ENCODE results near the gene TKT.

The TKT gene

DNA sequence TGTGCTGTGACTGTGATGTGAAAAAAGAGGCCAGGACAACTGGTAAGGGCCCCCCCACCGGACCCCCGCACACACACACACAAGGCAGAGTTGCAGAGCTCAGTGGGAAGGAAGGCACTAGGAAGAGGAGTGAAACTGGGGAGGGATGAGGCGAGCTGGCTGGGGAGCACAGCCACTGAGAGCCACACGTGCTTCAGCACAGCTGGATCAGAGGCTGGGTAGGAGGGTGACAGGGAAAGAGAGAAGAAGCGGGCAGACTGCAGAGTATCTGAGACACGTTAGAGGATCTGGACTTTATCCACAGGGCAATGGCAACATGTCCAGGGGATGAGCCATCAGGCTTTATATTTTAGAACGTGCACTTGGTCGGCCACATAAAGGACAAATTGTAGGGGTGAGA lies 38.0 kb upstream of the TKT start:
- DNase-seq (ENCODE audit: extremely low read depth, low read depth): no peak
- TF ChIP-seq, protein P1, sequence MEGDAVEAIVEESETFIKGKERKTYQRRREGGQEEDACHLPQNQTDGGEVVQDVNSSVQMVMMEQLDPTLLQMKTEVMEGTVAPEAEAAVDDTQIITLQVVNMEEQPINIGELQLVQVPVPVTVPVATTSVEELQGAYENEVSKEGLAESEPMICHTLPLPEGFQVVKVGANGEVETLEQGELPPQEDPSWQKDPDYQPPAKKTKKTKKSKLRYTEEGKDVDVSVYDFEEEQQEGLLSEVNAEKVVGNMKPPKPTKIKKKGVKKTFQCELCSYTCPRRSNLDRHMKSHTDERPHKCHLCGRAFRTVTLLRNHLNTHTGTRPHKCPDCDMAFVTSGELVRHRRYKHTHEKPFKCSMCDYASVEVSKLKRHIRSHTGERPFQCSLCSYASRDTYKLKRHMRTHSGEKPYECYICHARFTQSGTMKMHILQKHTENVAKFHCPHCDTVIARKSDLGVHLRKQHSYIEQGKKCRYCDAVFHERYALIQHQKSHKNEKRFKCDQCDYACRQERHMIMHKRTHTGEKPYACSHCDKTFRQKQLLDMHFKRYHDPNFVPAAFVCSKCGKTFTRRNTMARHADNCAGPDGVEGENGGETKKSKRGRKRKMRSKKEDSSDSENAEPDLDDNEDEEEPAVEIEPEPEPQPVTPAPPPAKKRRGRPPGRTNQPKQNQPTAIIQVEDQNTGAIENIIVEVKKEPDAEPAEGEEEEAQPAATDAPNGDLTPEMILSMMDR (IDR thresholded peaks at IDR 0.05; ENCODE audit: low read depth, low read length, missing control alignments): no peak
- no peak overlapping the region for H3K4me3 ChIP-seq (replicated peaks; ENCODE audit: low read depth, low read length)

DNA sequence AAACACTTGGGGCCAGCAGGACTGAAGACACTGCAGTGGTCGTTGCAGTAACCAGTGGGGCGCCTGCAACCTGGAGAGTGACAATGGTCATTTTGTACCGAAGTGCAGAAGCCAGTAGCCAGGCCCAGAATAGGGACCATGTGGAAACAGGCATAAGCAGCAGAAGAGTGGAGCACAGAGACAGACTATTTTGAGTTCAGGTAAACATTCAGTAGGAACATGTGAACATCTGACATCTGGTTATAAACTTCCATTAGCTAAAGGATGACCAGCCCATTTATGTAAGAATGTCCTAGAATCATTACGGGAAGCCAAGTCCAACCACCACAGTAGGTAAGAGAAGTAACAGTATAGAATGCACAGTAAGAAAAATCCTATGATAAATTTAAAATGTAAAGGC lies 32.4 kb upstream of the TKT start:
- no peak for DNase-seq (ENCODE audit: extremely low read depth, low read depth)
- TF ChIP-seq, protein P1 (IDR thresholded peaks at IDR 0.05; ENCODE audit: low read depth, low read length, missing control alignments): no peak

DNA sequence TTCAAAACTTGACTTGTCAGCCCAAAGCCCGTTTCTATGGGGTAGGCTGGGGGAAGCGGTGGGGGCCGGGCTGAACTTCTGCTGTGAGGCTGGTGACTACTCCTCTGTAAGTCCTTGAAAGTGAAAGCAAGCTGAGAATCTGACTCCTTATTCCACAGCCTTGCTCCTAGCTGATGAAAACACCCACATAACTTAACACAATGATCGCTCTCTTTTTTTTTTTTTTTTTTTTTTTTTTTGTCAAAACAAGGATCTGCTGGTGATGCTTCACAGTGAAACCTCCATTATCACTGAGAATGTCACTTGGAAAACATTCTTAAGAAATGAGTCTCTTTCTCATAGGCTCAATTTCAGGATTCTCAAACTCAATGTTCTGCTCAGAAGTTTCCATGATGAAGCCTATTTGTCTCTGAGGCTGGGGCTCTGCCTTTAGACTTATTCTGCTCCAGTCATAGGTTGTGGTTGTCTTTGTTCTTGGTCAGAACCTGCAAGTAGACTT lies 31.4 kb upstream of the TKT start:
- no peak overlapping the region for H3K4me3 ChIP-seq (replicated peaks; ENCODE audit: low read depth, low read length)
- no peak for DNase-seq (ENCODE audit: extremely low read depth, low read depth)
- TF ChIP-seq, protein P1 (IDR thresholded peaks at IDR 0.05; ENCODE audit: low read depth, low read length, missing control alignments): no peak

More for the DNA sequence above, 32.4 kb upstream of the TKT start:
- H3K4me3 ChIP-seq (replicated peaks; ENCODE audit: low read depth, low read length): no peak overlapping the region

DNA sequence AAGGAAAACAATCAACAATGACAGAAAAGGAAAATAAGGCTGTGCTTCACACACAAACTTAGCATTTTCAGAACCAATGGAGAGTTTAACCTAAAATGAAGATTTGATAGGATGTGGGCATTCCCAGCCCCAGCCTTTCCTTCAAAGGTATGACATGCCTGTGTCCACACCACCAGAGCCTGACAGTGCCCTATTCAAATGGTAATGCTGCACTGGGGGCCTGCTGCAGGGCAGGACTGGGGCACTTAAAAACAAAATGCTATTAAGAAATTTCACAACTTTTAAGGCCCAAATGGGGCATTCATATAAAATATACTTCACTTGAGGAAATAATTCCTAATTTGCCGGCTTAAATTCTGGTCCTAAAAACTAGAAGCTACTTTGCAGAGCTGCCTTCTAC lies 30.9 kb upstream of the TKT start:
- DNase-seq (ENCODE audit: extremely low read depth, low read depth): no peak
- H3K4me3 ChIP-seq (replicated peaks; ENCODE audit: low read depth, low read length): no peak overlapping the region
- TF ChIP-seq, protein P1 (IDR thresholded peaks at IDR 0.05; ENCODE audit: low read depth, low read length, missing control alignments): no peak

DNA sequence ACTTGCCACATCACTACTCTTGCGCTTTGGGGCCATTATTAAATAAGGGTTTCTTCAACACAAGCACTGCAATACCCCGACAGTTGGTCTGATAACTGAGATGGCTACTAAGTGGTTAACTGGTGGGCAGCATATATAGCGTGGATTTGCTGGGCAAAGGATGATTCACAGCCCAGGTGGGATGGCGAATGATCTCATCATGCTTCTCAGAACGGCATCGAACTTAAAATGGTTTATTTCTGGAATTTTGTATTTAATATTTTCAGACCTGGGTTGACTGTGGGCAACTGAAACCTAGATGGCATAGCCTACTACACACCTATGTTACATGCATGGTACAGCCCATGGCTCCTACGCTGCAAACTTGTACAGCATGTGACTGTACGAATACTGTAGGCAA lies 26.8 kb upstream of the TKT start:
- H3K4me3 ChIP-seq (replicated peaks; ENCODE audit: low read depth, low read length): no peak overlapping the region
- DNase-seq (ENCODE audit: extremely low read depth, low read depth): no peak
- TF ChIP-seq, protein P1 (IDR thresholded peaks at IDR 0.05; ENCODE audit: low read depth, low read length, missing control alignments): no peak

DNA sequence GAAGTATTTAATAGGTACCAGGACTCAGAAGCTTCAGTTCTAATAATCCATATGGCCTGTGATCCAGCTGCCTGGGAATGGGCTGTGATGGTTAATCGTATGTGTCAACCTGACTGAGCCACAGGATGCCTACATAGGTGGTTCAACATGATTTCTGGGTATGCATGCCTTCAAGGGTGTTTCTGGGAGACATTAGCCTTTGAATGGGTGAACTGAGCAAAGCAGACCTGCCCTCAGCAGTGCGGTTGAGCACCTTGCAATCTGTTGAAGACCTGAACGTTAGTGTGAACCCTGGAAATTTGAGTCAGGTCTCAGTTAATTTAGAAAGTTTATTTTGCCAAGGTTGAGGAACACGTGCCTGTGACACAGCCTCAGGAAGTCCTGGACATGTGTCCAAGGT lies 22.8 kb upstream of the TKT start:
- no peak overlapping the region for H3K4me3 ChIP-seq (replicated peaks; ENCODE audit: low read depth, low read length)
- no peak for DNase-seq (ENCODE audit: extremely low read depth, low read depth)
- TF ChIP-seq, protein P1 (IDR thresholded peaks at IDR 0.05; ENCODE audit: low read depth, low read length, missing control alignments): no peak

DNA sequence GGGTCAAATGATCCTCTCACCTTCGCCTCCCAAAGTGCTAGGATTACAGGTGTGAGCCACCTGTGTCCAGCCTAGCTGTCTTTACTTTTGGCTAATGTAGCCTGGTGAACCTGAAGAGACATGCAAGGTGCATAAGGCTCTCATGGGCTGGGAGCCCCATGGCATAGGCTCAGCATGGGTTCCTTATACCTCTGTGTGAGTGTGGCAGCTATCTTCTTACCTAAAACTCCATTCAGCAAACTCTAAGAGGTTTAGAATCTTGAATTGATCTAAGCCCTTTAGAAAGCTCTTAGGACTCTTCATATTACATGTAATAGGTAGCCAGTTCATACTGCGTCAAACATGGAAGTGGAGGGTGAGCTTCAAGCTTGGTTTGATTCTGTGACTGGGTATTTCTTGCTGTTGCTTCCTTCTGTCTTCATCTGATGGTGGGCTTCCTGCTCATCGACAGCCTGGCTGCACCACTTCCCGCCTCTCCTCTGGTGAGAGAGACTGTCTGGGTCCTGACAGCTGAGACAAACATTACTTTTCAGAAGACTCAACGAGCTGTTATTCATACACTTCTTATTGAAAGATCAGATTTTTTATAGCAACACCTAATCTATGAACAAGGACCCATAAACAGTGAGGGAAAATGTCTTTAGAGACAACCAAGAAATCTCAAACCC lies 19.2 kb upstream of the TKT start:
- H3K4me3 ChIP-seq (replicated peaks; ENCODE audit: low read depth, low read length): no peak overlapping the region
- no peak for DNase-seq (ENCODE audit: extremely low read depth, low read depth)
- TF ChIP-seq, protein P1 (IDR thresholded peaks at IDR 0.05; ENCODE audit: low read depth, low read length, missing control alignments): no peak

All from HFF-Myc (cell line).